Activated CD8-positive, alpha-beta memory T cell treated with anti-CD3 and anti-CD28 coated beads, Interleukin-2, amount 50 U/mL, for 1 hour (primary cell): ENCODE data around the gene OR51E2.
"Not testable (repeated sequence)": the region's sequence is repeated elsewhere in the genome, so short reads cannot be mapped to it uniquely, and the experiment has no call there.

ENCODE experiments used
- DNase-seq: peaks from one replicate; pipeline ENCODE4 v3.0.0-alpha.2; 2020; ENCODE audit errors: extremely low read depth

Gene OR51E2

GRCh38 chr11:4697585-4697984 is at the start of gene OR51E2:
Gene OR51E2 (minus strand): TSS chr11:4697853. CDS start chr11:4682711, 15,142 bp downstream.
- no peak for DNase-seq

GRCh38 chr11:4740735-4741134 is 43.1 kb upstream of the OR51E2 start:
- DNase-seq, result no peak

- no peak for DNase-seq
These were observed 29.5 kb upstream of the OR51E2 start for GRCh38 chr11:4727171-4727570.

- DNase-seq, result not testable (repeated sequence)
These were observed 25.2 kb upstream of the OR51E2 start for GRCh38 chr11:4722616-4723534.

- no peak for DNase-seq
These were observed 16.6 kb upstream of the OR51E2 start for GRCh38 chr11:4714300-4714699.

- DNase-seq, result no peak
These were observed 15.6 kb upstream of the OR51E2 start for GRCh38 chr11:4713241-4713640.

GRCh38 chr11:4704790-4705334 is 7.2 kb upstream of the OR51E2 start:
- DNase-seq, result no peak

GRCh38 chr11:4704054-4704789 is 6.6 kb upstream of the OR51E2 start, which contains the start of gene MMP26:
Gene MMP26 (plus strand): TSS chr11:4704784.
- no peak for DNase-seq

- no peak for DNase-seq
These were observed 2.8 kb upstream of the OR51E2 start for GRCh38 chr11:4700436-4700820.

- DNase-seq, result no peak
These were observed 2.2 kb upstream of the OR51E2 start for GRCh38 chr11:4699697-4700435.

- no peak for DNase-seq
These were observed 2.2 kb downstream of the OR51E2 start for GRCh38 chr11:4695442-4695841.

- DNase-seq, result no peak
These were observed 12.9 kb downstream of the OR51E2 start for GRCh38 chr11:4684631-4685285.

GRCh38 chr11:4682623-4683419 is 14.8 kb downstream of the OR51E2 start:
- DNase-seq, result no peak

GRCh38 chr11:4680341-4680740 is 17.3 kb downstream of the OR51E2 start:
- DNase-seq, result no peak

- no peak for DNase-seq
These were observed 19.7 kb downstream of the OR51E2 start for GRCh38 chr11:4677948-4678347.

GRCh38 chr11:4673781-4674180 is 23.9 kb downstream of the OR51E2 start:
- no peak for DNase-seq

- no peak for DNase-seq
These were observed 25.2 kb downstream of the OR51E2 start for GRCh38 chr11:4672470-4672869.

- no peak for DNase-seq
These were observed 25.9 kb downstream of the OR51E2 start for GRCh38 chr11:4671741-4672140.

- no peak for DNase-seq
These were observed 32.2 kb downstream of the OR51E2 start for GRCh38 chr11:4665424-4665823.

- DNase-seq, result no peak
These were observed 32.9 kb downstream of the OR51E2 start for GRCh38 chr11:4664786-4665185.
